ENCODE measurements around the gene SLC9A2.

SLC9A2 gene

GRCh38 chr2:102660574-102660973, 41.2 kb downstream of the SLC9A2 start:
- TF ChIP-seq POLR2A (IDR thresholded peaks at IDR 0.05; ENCODE audit: low read depth, low read length) (no peak), TAF1 (IDR thresholded peaks at IDR 0.05; ENCODE audit: borderline replicate concordance, low read depth, low read length) (no peak), POLR2AphosphoS5 (IDR thresholded peaks at IDR 0.05; ENCODE audit: low read depth, low read length) (no peak)

GRCh38 chr2:102661846-102662245, 42.5 kb downstream of the SLC9A2 start:
- DNase-seq (ENCODE audit: insufficient read length) (no peak), FAIRE-seq (no peak)
- TF ChIP-seq POLR2A (IDR thresholded peaks at IDR 0.05; ENCODE audit: low read depth, low read length) (no peak), TAF1 (IDR thresholded peaks at IDR 0.05; ENCODE audit: borderline replicate concordance, low read depth, low read length) (no peak), POLR2AphosphoS5 (IDR thresholded peaks at IDR 0.05; ENCODE audit: low read depth, low read length) (no peak)

More at GRCh38 chr2:102660574-102660973, 41.2 kb downstream of the SLC9A2 start:
- DNase-seq (ENCODE audit: insufficient read length) = no peak
- FAIRE-seq = no peak

GRCh38 chr2:102662833-102663232, 43.5 kb downstream of the SLC9A2 start:
- FAIRE-seq (no peak), DNase-seq (ENCODE audit: insufficient read length) (no peak)
- TF ChIP-seq TAF1 (IDR thresholded peaks at IDR 0.05; ENCODE audit: borderline replicate concordance, low read depth, low read length) = no peak
- no peak for TF ChIP-seq POLR2AphosphoS5 (IDR thresholded peaks at IDR 0.05; ENCODE audit: low read depth, low read length)
- TF ChIP-seq POLR2A (IDR thresholded peaks at IDR 0.05; ENCODE audit: low read depth, low read length) = no peak

- DNase-seq (ENCODE audit: insufficient read length) (no peak), FAIRE-seq (no peak)
- TF ChIP-seq POLR2A (IDR thresholded peaks at IDR 0.05; ENCODE audit: low read depth, low read length) (no peak), POLR2AphosphoS5 (IDR thresholded peaks at IDR 0.05; ENCODE audit: low read depth, low read length) (no peak), TAF1 (IDR thresholded peaks at IDR 0.05; ENCODE audit: borderline replicate concordance, low read depth, low read length) (no peak)
Observed at GRCh38 chr2:102663381-102663780, 44.0 kb downstream of the SLC9A2 start.

GRCh38 chr2:102664471-102664909, 45.1 kb downstream of the SLC9A2 start:
- FAIRE-seq = peak; percentile 72
- TF ChIP-seq TAF1 (IDR thresholded peaks at IDR 0.05; ENCODE audit: borderline replicate concordance, low read depth, low read length) = no peak
- TF ChIP-seq POLR2A (IDR thresholded peaks at IDR 0.05; ENCODE audit: low read depth, low read length) = no peak
- no peak for TF ChIP-seq POLR2AphosphoS5 (IDR thresholded peaks at IDR 0.05; ENCODE audit: low read depth, low read length)
- DNase-seq (ENCODE audit: insufficient read length) = no peak

- no peak for DNase-seq (ENCODE audit: insufficient read length)
- TF ChIP-seq POLR2AphosphoS5 (IDR thresholded peaks at IDR 0.05; ENCODE audit: low read depth, low read length) (no peak), TAF1 (IDR thresholded peaks at IDR 0.05; ENCODE audit: borderline replicate concordance, low read depth, low read length) (no peak), POLR2A (IDR thresholded peaks at IDR 0.05; ENCODE audit: low read depth, low read length) (no peak)
- FAIRE-seq = no peak
Observed at GRCh38 chr2:102667072-102667471, 47.7 kb downstream of the SLC9A2 start.

- DNase-seq (ENCODE audit: insufficient read length) = no peak
- FAIRE-seq = no peak
- TF ChIP-seq POLR2A (IDR thresholded peaks at IDR 0.05; ENCODE audit: low read depth, low read length) (no peak), TAF1 (IDR thresholded peaks at IDR 0.05; ENCODE audit: borderline replicate concordance, low read depth, low read length) (no peak), POLR2AphosphoS5 (IDR thresholded peaks at IDR 0.05; ENCODE audit: low read depth, low read length) (no peak)
Observed at GRCh38 chr2:102668171-102668570, 48.8 kb downstream of the SLC9A2 start.

- DNase-seq (ENCODE audit: insufficient read length) (no peak), FAIRE-seq (no peak)
- TF ChIP-seq POLR2AphosphoS5 (IDR thresholded peaks at IDR 0.05; ENCODE audit: low read depth, low read length) (no peak), POLR2A (IDR thresholded peaks at IDR 0.05; ENCODE audit: low read depth, low read length) (no peak), TAF1 (IDR thresholded peaks at IDR 0.05; ENCODE audit: borderline replicate concordance, low read depth, low read length) (no peak)
Observed at GRCh38 chr2:102669401-102669800, 50.0 kb downstream of the SLC9A2 start.

- TF ChIP-seq TAF1 (IDR thresholded peaks at IDR 0.05; ENCODE audit: borderline replicate concordance, low read depth, low read length) (no peak), POLR2A (IDR thresholded peaks at IDR 0.05; ENCODE audit: low read depth, low read length) (no peak), POLR2AphosphoS5 (IDR thresholded peaks at IDR 0.05; ENCODE audit: low read depth, low read length) (no peak)
- FAIRE-seq (no peak), DNase-seq (ENCODE audit: insufficient read length) (no peak)
Observed at GRCh38 chr2:102672107-102672776, 52.9 kb downstream of the SLC9A2 start.

GRCh38 chr2:102674370-102674769, 55.0 kb downstream of the SLC9A2 start:
- FAIRE-seq (no peak), DNase-seq (ENCODE audit: insufficient read length) (no peak)
- TF ChIP-seq POLR2AphosphoS5 (IDR thresholded peaks at IDR 0.05; ENCODE audit: low read depth, low read length) (no peak), TAF1 (IDR thresholded peaks at IDR 0.05; ENCODE audit: borderline replicate concordance, low read depth, low read length) (no peak), POLR2A (IDR thresholded peaks at IDR 0.05; ENCODE audit: low read depth, low read length) (no peak)

- FAIRE-seq = no peak
- DNase-seq (ENCODE audit: insufficient read length) = no peak
- TF ChIP-seq POLR2A (IDR thresholded peaks at IDR 0.05; ENCODE audit: low read depth, low read length) = no peak
Observed at GRCh38 chr2:102674836-102675235, 55.5 kb downstream of the SLC9A2 start.

Measured in GM12892 (cell line).